ENCODE results near the gene UBE2G2. TPM values are rescaled to one million over a fixed set of nuclear protein-coding genes. Genes with fewer than 3 reads are reported as not detected.

The UBE2G2 gene
- total RNA-seq, 1 experiment from 2014 or later = 121 TPM

DNA sequence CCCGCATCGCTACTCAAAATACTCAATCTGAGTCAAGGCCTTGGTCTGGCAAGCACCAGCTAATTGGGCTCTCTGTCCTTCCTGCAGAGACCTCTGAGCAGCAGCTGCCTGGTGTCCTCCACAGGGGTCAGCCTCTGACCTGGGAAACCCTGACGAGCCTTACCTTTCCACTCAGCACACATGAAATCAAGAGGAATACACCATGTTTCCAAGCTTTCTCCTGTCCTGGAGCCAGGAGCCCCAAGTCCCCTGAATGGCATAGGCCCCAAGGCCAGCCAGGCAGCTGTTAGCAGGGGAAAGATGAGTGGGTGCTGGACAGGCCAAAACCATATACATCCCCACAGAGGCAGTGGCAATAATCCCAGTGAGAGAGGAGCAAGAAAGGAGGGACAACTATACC, 63.0 kb downstream of the UBE2G2 start:
- Mint-ChIP-seq H3K4me1 (peaks cover 47% of the 10 kb centered on the region in 2 experiments), H3K36me3 (ENCODE audit: insufficient read depth in 1 of 3, low read depth in 3 of 3) (peaks cover 0 to 4% (median 3%) of the 10 kb centered on the region in 3 experiments; a peak in 2 of 7 replicates), H3K27me3 (ENCODE audit: low read depth) (peaks cover 6% of the 10 kb centered on the region), H3K27ac (no peak overlapping the region), H3K9me3 (peaks cover 0 to 5% of the 10 kb centered on the region in 2 experiments; a peak in 3 of 5 replicates), H3K4me3 (no peak overlapping the region)
- no peak overlapping the region for H3K23ac ChIP-seq (ENCODE audit: insufficient read length, low read depth, low read length)
- no peak overlapping the region for H2AFZ ChIP-seq (ENCODE audit: low read length)
- no peak overlapping the region for H2BK12ac ChIP-seq (ENCODE audit: insufficient read length, low read depth, low read length)
- H3K56ac ChIP-seq (ENCODE audit: insufficient read length, low read depth, low read length) = no peak overlapping the region
- no peak for TF ChIP-seq CTCF (conservative IDR thresholded peaks at IDR 0.05)
- no peaks in the 10 kb centered on the region for H3K23me2 ChIP-seq (ENCODE audit: insufficient read length, low read depth, low read length, poor library complexity, severe bottlenecking)
- no CpG with 5 or more reads among the region's 3 CpGs for WGBS (ENCODE audit: extremely low coverage, insufficient read length, low lambda C conversion rate)
- H4K91ac ChIP-seq (ENCODE audit: insufficient read length, low read depth, low read length) = no peak overlapping the region
- H3K27ac ChIP-seq (ENCODE audit: insufficient read length, low read depth, low read length) = no peak overlapping the region
- no peaks in the 10 kb centered on the region for H4K20me1 ChIP-seq (ENCODE audit: control insufficient read depth, insufficient read depth, insufficient read length)
- no peaks in the 10 kb centered on the region for H3K4me1 ChIP-seq (ENCODE audit: insufficient read depth, low read length)
- no peak overlapping the region for H2BK120ac ChIP-seq (ENCODE audit: low read depth, low read length, poor library complexity, severe bottlenecking)
- H3T11ph ChIP-seq (ENCODE audit: low read length) = no peak overlapping the region
- H4K8ac ChIP-seq (replicated peaks; ENCODE audit: insufficient read length, low read depth, low read length) = no peak overlapping the region
- no peak overlapping the region for H3K4ac ChIP-seq (ENCODE audit: low read depth, low read length)
- no peaks in the 10 kb centered on the region for H3K79me1 ChIP-seq (ENCODE audit: insufficient read depth, low read depth, low read length, poor library complexity, severe bottlenecking)
- no peak overlapping the region for H3K4me2 ChIP-seq (ENCODE audit: insufficient read depth, insufficient read length, low read length)
- H2AK5ac ChIP-seq (ENCODE audit: insufficient read length, low read length) = no peak overlapping the region
- peak; percentile 9 for DNase-seq
- no peaks in the 10 kb centered on the region for H3K79me2 ChIP-seq (ENCODE audit: insufficient read depth, low read length)
- no peak overlapping the region for H2BK15ac ChIP-seq (ENCODE audit: low read depth, low read length)
- H3K9me3 ChIP-seq (ENCODE audit: control insufficient read depth, low read depth, low read length) = no peaks in the 10 kb centered on the region
- no peak overlapping the region for H4K5ac ChIP-seq (ENCODE audit: insufficient read length, low read depth, low read length)
- no peaks in the 10 kb centered on the region for H3K27me3 ChIP-seq (ENCODE audit: insufficient read depth, low read length)
- H2BK20ac ChIP-seq (ENCODE audit: low read depth, low read length, poor library complexity, severe bottlenecking) = no peak overlapping the region
- no peak overlapping the region for H3K14ac ChIP-seq (ENCODE audit: insufficient read depth, low read length)
- no peak overlapping the region for H2BK5ac ChIP-seq (ENCODE audit: insufficient read length, low read length)
- no peak overlapping the region for H3K9ac ChIP-seq (ENCODE audit: extremely low read depth, insufficient read length, low read length)
- no peak overlapping the region for H3K18ac ChIP-seq (ENCODE audit: insufficient read length, low read depth, low read length)

Measured in H9 (cell line).